NCI-H146 treated with DMSO at 0.1 percent for 48 hours (cell line): ENCODE results near the gene SLC25A12.

Experiments used
- DNase-seq: peaks from one replicate; lab custom pipeline; 2025; ENCODE audit not compliant: unreplicated experiment; lab: John Stamatoyannopoulos, UW

The SLC25A12 gene

DNA sequence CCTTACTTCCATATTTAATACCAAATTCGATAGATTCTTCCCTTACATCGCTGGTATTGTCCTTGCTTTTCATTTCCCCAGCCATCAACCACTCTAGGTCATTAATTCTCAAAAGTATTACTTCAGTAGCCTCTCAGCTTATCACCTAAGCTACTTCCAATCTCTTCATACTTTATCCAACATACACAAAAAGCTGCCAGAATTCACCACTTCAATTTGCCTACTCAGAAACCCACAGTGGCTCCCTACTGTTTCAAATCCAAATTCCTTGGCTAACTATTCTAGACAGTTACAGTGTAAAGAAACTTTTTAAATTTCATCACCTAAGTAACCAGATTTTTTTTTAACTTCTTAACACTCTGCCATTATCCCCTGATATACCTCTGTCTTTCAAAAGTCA, 4.7 kb downstream of the SLC25A12 start:
- no peak for DNase-seq

DNA sequence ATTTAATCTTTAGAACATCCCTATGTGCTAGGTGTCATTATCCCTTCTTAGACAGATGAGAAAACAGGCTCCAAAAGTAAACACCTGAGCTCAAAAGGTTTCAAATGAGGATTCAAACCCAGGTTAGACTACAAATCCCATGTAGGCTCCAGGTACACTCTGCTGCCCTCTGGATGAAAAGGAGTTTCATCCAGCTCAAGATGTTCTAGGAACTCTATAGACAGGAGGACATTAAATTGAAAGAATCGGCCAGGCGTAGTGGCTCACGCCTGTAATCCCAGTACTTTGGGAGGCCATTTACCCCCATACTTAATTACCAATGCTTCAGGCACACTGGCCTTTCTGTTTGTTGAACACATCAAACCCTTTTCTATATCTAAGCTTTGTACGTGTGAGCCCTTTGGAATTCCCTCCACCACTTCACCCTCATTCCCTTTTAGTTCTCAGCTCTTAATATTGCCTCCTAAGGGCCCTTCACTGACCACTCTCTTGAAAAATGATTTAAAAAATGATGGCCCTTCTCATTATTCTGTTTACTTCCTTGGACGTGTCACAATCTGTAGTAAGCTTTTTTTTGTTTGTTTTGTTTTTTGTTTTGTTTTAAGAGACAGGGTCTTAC, 10.7 kb downstream of the SLC25A12 start:
- no peak for DNase-seq

DNA sequence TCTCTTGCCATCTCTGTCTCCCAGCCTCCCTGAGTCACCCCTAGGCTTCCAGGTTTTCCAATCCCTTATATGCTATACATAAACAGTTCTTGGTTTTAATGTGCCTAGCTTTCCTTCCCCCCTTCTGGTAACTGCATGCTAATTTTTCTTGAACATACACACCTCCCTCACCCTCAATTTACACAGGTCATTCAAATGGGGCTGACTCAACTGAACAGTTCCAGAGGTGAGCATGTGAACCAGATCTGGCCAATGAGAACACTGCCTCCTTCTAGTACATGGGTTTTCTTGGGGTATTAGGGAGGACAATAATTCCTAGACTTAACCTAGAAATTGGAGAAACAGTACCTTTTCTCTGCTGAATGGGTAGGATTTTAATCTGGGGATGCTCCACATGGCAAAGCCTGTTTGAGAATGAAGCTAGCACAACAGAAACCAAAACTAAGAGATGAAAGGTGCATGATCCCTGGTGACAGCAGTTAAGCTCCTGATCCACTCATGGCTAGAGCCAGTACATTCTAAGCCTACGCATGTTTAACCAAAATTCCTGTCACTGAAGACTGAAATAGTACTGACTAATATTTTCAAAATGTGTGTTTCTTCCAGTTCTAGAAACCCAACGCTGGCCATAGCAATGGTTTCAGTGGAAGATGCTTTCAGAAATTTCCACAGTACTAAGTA, 11.8 kb downstream of the SLC25A12 start:
- no peak for DNase-seq

DNA sequence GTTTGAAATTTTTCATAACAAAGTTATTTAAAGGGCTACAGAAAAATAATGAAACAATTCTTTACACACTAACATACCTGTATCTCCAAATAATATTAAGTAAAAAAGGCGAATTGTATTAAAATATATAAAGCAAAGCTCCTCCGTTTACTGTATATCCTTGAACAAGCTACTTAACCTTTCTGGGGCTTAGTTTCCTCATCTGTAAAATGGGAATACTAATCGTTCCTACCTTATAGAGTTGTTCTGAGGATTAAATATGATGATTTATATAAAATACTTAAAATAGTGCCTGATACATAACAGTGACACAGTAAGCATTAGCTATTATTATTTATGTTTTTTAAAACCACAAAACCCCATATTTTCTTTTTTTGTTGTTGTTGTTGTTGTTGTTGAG, 13.3 kb downstream of the SLC25A12 start:
- no peak for DNase-seq

DNA sequence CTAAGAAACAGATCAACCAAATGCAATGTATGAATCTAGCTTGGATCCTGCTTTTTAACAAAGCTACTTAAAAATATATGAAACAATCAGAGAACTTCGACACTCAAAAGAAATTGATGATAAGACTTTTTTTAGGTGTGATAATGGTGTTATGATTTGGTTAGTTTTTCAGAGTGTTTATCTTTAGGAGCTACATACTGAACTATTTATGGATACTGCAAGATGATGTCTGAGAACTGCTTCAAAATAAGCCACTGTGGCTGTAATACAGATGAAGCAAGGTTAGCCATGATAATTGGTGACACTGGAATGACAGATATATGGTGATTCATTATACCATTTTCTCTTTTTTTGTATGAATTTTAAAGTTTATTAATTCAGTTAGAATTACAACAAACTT, 14.2 kb downstream of the SLC25A12 start:
- no peak for DNase-seq

DNA sequence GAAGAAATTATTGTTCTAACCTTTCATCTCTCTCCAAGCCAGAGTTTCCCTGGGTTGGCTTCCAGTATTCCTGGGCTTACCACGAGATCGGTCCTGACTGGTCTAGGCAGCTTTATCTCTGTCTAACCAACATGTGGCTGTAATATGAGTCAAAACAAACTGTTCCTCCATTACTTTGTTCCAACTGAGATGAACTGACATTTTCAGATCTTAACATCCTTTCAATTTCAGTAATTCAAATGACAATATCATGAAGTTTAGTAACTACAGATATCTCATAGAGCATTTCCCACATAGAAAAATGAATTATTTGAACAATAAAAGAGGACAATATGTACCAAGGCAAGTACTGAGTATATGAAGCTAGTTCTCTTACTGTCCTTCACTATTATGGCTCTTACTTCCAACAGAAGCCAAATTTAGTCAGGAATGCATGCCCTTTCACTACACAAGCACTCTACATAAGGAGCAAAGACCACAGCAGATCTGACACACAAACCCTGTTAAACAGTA, 15.5 kb downstream of the SLC25A12 start:
- DNase-seq, result peak; percentile 16

DNA sequence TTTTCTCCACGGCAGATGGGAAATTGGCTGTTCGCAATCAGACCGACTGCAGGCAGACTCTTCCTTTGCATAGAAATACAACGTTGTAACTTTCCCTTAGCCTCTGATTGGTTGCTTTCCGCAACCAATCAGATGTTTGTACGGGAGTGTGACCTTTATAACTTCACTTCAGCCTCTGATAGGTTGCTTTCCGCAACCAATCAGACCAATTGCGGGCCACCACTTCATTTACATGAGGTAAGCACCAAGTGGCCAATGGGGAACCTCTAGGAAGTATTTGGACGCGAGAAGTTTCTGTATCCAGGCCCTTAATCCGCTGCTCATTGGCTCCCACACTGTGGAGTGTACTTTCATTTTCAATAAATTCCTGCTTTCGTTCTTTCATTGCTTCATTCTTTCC, 19.1 kb downstream of the SLC25A12 start:
- DNase-seq, result no peak

DNA sequence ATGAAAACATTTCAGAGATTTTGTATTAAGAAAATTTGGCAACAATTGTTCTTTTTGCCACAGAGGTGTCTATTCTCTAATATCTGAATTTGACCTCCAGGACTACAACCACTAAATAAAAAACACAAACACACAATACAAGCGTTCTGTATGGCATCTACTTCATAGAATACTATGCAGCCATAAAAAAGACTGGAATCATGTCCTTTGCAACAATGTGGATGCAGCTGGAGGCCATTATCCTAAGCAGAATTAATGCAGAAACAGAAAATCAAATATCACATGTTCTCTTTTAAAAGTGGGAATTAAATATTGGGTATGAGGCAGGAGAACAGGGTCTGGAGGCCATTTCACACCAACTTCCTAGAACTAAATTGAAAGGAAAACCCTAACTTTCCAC, 19.5 kb downstream of the SLC25A12 start:
- DNase-seq, result no peak

DNA sequence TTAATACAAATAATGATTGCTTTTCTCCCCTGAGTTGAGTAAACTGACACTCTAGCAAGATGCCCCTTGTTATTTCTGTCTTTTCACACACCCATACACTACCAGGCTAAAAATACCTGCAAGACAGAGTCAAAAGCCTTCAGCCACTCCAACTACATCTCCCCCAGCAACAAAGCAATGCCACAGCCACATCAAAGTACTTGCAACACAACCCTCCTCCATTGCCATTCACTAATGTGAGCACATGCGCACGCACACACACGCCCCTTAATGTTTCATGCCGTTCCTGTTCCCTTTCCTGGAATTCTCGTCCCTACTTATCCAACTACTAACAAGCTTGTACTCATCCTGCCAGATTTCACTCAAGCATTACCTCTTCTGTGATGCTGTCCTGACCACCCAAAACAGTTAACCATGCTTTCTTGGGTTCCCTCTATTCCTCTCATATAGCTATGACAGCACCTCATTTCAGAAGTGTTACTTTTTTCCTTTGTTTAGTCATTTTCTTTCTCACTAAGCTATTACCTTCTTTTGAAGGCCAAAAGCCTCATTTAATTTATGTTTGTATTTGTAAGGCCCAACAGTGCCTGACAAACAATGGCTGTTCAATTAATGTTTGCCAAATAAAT, 29.6 kb downstream of the SLC25A12 start:
- DNase-seq, result no peak

DNA sequence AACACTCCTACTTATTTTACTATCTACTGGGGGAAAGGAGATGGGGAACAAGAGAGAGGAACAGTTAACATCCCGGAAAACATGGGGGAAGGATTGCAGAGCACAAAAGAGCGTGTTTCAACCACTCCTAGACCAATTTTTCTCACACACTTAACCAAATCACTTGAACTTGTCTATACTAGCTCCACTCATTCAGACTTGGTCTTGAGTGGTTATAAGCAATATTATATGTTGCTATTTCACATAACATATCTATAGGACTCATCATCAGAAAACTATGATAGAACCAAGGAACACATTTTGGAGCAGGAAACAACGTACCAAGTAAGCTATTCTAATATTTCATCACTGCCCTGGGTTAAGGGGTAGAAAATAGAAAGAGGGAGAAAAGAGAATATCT, 31.5 kb downstream of the SLC25A12 start:
- no peak for DNase-seq

DNA sequence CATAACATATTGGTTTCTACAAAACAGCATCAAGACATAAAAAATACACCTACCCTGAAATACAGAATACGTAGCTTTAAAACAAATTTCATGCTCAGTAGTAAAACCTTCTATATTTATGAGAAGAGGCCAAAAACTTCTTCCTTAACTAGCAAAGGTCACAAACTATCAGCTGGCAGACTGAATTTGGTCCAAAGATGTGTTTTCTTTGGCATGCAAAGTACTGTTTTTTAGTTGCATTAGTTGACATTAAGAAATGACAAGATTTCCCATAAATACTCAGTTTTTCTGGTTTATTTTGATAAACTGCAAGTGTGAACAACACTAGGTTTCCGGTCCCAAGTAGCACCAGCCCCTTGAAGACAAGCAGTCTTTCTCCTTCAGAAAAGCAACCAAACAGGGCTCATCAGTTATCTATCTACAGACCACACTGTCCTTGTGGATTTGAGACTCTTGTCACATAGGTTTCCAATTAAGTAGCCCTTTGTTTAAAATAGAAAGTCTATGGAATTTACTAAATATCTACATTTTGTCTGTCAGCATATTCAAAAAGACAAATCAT, 35.6 kb downstream of the SLC25A12 start:
- DNase-seq, result no peak

DNA sequence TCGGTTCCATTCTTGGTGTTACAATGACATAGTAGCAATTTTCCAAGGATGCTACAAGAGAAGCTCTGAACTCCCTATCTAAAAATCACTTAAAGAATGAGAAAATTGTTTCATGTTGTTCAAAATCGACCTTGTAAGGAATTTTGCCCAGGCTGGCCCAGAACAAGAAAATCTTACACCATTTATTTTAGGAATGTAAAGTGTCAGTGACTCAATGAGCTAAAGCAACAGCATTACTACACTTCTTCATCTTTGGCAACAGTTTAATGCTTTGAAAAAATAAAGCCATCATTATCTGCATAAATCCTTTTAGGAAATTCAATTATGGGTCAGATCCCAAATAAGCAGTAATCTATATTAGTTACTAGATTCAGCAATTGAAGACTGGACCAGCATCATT, 38.6 kb downstream of the SLC25A12 start:
- no peak for DNase-seq

DNA sequence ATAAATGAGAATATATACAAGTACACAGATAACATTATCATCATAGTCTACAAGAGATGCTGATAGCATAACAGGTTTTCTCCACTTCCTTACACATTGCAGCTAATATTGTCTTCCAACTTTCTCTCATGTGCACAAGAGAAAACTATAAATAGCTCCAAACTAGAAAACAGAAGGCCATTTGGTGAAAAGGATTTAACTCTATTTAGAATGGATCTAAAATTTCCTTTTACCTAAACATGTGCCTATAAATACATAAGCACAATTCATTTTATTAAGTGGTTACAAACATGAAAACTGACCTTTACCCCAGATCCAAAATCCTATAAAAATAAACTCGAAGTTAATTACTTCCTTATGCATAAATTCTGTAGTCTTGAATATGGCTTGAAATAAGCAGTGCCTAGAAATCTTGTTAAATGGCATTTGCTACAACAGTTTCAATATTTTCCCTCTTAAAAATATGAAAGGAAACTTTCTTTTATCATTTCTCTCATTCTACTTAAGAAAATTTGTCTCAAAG, 41.6 kb downstream of the SLC25A12 start:
- no peak for DNase-seq

DNA sequence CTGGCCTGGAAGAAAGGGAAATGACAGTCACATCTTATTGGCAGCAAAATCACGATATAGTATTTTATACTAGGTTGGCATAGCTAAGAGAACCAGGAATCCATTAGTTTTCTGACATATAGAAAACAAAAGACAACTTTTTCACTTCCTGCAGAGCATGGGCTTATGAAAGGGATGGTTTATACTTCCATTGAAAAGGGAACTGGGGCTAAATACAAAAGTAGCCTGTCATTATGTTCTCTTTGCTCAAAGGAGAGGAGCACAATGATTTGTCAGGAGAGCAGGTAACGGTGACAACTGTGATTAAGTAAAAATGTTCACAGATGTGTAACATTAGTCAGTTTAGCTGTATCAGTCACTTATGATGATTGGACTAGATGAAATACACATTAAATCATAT, 46.4 kb downstream of the SLC25A12 start:
- no peak for DNase-seq

DNA sequence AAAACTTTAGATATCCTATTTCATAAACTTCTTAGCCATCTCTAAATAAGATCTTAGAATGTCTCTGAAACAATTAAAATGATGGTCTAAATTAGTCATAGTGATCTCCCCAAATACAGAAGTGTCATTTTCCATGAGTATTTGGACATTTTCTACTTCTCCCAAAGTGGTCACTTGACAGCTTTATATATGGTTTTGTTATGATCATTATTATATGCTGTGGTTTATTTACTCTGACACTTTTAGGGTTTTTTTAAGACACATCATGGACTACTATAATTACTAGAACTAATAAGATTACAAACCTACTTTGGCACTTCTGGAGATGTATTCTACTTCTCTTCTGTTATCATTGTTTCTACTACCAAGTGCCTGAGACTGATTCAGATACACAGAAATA, 47.1 kb downstream of the SLC25A12 start:
- DNase-seq, result no peak

DNA sequence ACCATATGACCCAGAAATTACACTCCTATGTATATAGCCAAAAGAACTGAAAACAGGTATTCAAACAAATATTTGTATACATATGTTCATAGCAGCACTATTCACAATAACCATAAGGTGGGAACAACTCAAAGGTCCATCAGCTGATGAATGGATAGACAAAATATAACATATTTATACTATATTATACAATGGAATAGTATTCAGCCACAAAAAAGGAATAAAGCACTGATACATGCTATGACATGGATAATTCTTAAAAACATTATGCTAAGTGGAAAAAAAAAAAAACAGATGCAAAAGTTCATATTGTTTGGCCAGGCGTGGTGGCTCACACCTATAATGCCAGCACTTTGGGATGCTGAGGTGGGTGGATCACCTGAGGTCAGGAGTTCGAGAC, 52.0 kb downstream of the SLC25A12 start:
- DNase-seq, result no peak

DNA sequence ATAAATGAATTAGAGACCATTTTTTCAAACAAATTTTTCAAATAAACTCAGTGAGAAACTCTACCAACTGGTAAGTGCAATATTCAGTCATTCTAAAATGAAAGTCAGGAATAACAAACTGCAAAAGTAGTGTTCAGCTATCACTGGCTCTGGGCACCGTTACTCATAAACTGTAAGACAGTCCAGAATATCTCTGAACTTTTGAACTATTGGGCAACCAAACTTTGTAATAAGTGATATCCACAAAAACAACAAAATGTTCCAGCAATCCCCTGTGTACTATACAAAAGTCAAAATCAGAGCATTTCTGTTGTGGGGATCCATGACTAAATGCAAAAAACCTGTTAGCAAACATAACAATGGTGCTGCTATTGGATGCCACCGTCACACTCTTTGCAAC, 56.3 kb downstream of the SLC25A12 start:
- DNase-seq, result no peak

DNA sequence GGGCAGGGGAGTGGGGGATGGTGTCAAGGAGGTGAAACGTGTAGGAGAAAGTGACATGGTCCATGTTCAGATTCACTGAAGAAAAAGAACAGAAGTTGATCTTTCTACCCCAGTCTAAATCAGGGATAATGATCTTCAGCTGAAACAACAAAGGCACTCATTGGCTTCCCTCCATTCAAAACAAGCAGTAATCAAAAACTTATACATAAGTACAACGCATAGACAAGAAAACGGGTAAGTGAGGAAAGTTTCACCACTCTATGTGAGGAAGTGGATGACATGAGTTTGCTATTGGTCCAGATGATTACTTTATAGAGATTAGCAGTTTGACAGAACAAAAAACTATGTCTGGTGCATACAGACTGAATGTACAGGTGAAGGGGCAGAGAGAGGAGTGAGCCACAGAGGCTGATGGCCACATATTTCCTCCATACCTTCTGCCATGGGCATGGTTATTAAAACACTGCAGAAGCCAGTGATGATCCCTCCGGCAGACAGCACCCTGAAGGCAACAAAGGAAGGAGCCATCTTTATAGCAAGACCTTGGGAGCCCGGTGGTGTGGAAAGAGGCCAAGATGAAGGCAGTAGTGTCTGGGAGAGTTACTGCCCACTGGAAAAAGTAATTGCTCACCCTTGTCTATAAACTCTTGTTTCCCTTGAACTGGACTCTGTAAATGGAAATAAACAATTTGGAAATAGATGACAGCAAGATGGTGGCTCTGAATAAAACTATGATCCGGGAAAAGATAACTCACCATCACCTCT, 57.7 kb downstream of the SLC25A12 start:
- DNase-seq, result no peak

DNA sequence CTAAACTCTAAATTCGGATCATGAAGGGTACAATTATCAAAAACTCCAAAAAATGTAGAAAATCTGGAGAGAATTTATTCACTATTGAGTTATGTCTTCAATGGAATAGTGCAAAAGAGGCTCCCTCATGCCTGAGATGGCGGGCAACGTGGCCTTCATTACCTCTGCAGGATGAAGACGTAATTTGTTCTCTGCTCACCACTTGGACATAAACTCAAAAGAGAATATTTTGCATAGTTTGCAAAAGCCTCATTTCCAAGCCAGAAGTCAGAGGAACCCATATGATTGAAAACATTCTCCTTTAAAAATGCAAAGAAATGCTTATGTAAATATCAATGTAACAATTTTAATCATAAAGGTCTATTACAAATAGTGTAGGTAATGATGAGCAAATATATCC, 58.7 kb downstream of the SLC25A12 start:
- no peak for DNase-seq

DNA sequence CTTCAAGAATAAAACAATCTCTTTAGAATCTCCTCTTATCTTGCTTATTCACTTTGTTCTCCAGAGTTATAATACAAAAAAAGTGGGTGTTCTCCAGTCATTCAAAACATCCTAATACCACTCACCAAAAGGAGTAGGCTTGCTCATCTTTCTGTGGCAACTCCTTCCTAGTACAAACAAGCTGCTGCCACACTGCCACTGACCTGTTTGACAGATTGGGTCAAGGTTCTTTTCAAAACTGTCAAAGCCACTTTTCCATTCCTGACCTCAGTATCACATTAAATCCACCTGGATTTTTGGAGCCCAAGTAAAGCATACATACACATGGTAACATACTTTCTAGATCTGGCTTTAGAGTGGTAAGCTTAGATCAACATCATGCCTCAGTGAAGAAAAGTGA, 59.8 kb downstream of the SLC25A12 start:
- DNase-seq, result no peak

DNA sequence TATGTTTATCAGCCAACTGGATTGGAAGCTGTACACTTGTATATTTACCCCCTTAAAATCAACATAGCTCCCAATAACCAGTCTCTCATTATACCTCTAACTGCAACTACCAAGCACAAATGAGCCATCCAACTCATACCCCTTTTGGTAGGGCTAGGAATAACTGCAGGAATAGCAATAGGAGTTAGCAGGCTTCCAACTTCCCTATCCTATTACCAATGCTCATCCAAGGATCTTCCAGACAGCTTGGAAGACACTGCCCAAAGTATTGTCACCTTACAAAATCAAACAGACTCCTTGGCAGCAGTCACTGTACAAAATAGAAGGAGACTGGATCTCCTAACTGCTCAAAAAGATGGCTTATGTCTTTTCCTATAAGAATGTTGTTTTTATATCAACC, 61.6 kb downstream of the SLC25A12 start:
- DNase-seq, result no peak
